HG03565 (cell line): ENCODE results near the gene AKR7A2.

ENCODE experiments used
- ATAC-seq: cut with Tn5 transposase; IDR thresholded peaks from one replicate; pipeline ENCODE4 v1.9.1; 2021; ENCODE audit warnings: mild to moderate bottlenecking, moderate library complexity; ENCODE audit not compliant: unreplicated experiment

AKR7A2 gene

GRCh38 chr1:19343617-19344350 lies 31.8 kb upstream of the AKR7A2 start:
- no peak for ATAC-seq

- no peak for ATAC-seq
Measured at GRCh38 chr1:19342894-19343616, 31.1 kb upstream of the AKR7A2 start.

- no peak for ATAC-seq
Measured at GRCh38 chr1:19342062-19342750, 30.3 kb upstream of the AKR7A2 start.

- ATAC-seq = no peak
Measured at GRCh38 chr1:19341201-19342061, 29.5 kb upstream of the AKR7A2 start.

- ATAC-seq = no peak
Measured at GRCh38 chr1:19340387-19340937, 28.5 kb upstream of the AKR7A2 start.

- no peak for ATAC-seq
Measured at GRCh38 chr1:19339214-19339861, 27.4 kb upstream of the AKR7A2 start.

GRCh38 chr1:19338323-19338762 lies 26.4 kb upstream of the AKR7A2 start:
- no peak for ATAC-seq

- ATAC-seq = no peak
Measured at GRCh38 chr1:19337289-19337688, 25.3 kb upstream of the AKR7A2 start.

- ATAC-seq = no peak
Measured at GRCh38 chr1:19336543-19336942, 24.6 kb upstream of the AKR7A2 start.

GRCh38 chr1:19333587-19334354 lies 21.8 kb upstream of the AKR7A2 start:
- ATAC-seq = no peak

- ATAC-seq = no peak
Measured at GRCh38 chr1:19332832-19333231, 20.9 kb upstream of the AKR7A2 start.

- no peak for ATAC-seq
Measured at GRCh38 chr1:19331262-19331878, 19.4 kb upstream of the AKR7A2 start.

GRCh38 chr1:19330449-19331135 lies 18.6 kb upstream of the AKR7A2 start:
- ATAC-seq = no peak

GRCh38 chr1:19329611-19330010 lies 17.7 kb upstream of the AKR7A2 start:
- ATAC-seq = no peak

- no peak for ATAC-seq
Measured at GRCh38 chr1:19329188-19329587, 17.2 kb upstream of the AKR7A2 start.

GRCh38 chr1:19328486-19328885 lies 16.5 kb upstream of the AKR7A2 start:
- no peak for ATAC-seq

GRCh38 chr1:19327736-19328135 lies 15.8 kb upstream of the AKR7A2 start:
- ATAC-seq = no peak

- ATAC-seq = no peak
Measured at GRCh38 chr1:19327301-19327700, 15.4 kb upstream of the AKR7A2 start.
